T-cell (primary cell): ENCODE measurements around the gene NEURL4. TPM values are rescaled to one million over a fixed set of nuclear protein-coding genes. Genes with fewer than 3 reads are reported as not detected.
"Not testable (repeated sequence)": the region's sequence is repeated elsewhere in the genome, so short reads cannot be mapped to it uniquely, and the experiment has no call there.

ENCODE experiments used
- ATAC-seq, 4 experiments: fragments of 200-7000 bp in 3 of 4; fragments of 150-1000 bp in 1 of 4; cut with Tn5 transposase; replicated peaks in 1 of 4; 1 replicate in 3 of 4; 2 replicates in 1 of 4; pipeline ENCODE4 v1.10.0; 2021; ENCODE audit warnings: moderate library complexity in 3 of 4, mild to moderate bottlenecking in 2 of 4, moderate number of reproducible peaks in 1 of 4
- CTCF ChIA-PET, 2 donors: fragments of 300-600 bp; sonication (Branson Sonifier 250); formaldehyde crosslinking; loops; one replicate each; lab custom pipeline; 2022; ENCODE audit warnings: antibody characterized with exemption in 2 of 2; lab: Charles Lee
- POLR2A ChIA-PET, 2 donors: fragments of 300-600 bp; sonication (Branson Sonifier 250); formaldehyde crosslinking; loops; one replicate each; lab custom pipeline; 2022; ENCODE audit warnings: antibody characterized with exemption in 2 of 2; lab: Charles Lee
- DNase-seq, 35 experiments: peaks; one replicate each; pipeline versions ENCODE4 v3.0.0 to v3.0.0-alpha.2; 2013 to 2023
- H3K27ac ChIP-seq: one replicate; pipeline ENCODE4 v1.5.1; 2013; ENCODE audit warnings: low read length
- H3K27me3 ChIP-seq, 2 experiments: replicated peaks in 1 of 2; 1 replicate in 1 of 2; 2 replicates in 1 of 2; pipeline versions ENCODE4 v1.6.1 to v1.7.0; 2013; ENCODE audit warnings: low read length in 1 of 2, mixed read lengths in 1 of 2; ENCODE audit not compliant: control insufficient read depth in 2 of 2, insufficient read depth in 2 of 2; ENCODE audit errors: extremely low read depth in 1 of 2
- H3K36me3 ChIP-seq, 2 donors: 1 replicate in 1 of 2; 2 replicates in 1 of 2; pipeline versions ENCODE4 v1.6.1 to v1.7.0; 2013; ENCODE audit warnings: low read length in 1 of 2; ENCODE audit not compliant: control insufficient read depth in 2 of 2, insufficient read depth in 1 of 2; ENCODE audit errors: extremely low read depth in 1 of 2
- H3K4me1 ChIP-seq, 2 experiments: 1 replicate in 1 of 2; 2 replicates in 1 of 2; pipeline versions ENCODE4 v1.6.1 to v1.7.0; 2013; ENCODE audit warnings: low read length in 2 of 2, mixed read lengths in 1 of 2; ENCODE audit not compliant: insufficient read depth in 2 of 2, control insufficient read depth in 1 of 2; ENCODE audit errors: extremely low read depth in 1 of 2
- H3K4me3 ChIP-seq, 2 donors: 1 replicate in 1 of 2; 2 replicates in 1 of 2; pipeline versions ENCODE4 v1.5.1 to v1.7.0; 2013; ENCODE audit warnings: mild to moderate bottlenecking in 2 of 2, low read length in 1 of 2, moderate library complexity in 1 of 2; ENCODE audit not compliant: control insufficient read depth in 1 of 2; ENCODE audit errors: extremely low read depth in 1 of 2
- H3K9me3 ChIP-seq: 2 replicates; pipeline ENCODE4 v1.7.0; 2013
- H3K27ac Mint-ChIP-seq, 2 donors: one replicate each; pipeline ENCODE4 v1.8.0; 2020 to 2021; ENCODE audit warnings: mild to moderate bottlenecking in 2 of 2, mixed read lengths in 2 of 2
- H3K27me3 Mint-ChIP-seq, 2 donors: one replicate each; pipeline ENCODE4 v1.8.0; 2021 to 2022; ENCODE audit warnings: mixed read lengths in 2 of 2
- H3K36me3 Mint-ChIP-seq: one replicate; pipeline ENCODE4 v1.8.0; 2021; ENCODE audit warnings: mixed read lengths
- H3K4me1 Mint-ChIP-seq, 3 donors: one replicate each; pipeline ENCODE4 v1.8.0; 2020 to 2022; ENCODE audit warnings: mixed read lengths in 3 of 3, mild to moderate bottlenecking in 1 of 3
- H3K4me3 Mint-ChIP-seq, 3 donors: one replicate each; pipeline ENCODE4 v1.8.0; 2020 to 2022; ENCODE audit warnings: mild to moderate bottlenecking in 3 of 3, mixed read lengths in 3 of 3, moderate library complexity in 3 of 3
- H3K9me3 Mint-ChIP-seq, 3 donors: one replicate each; pipeline ENCODE4 v1.8.0; 2020 to 2022; ENCODE audit warnings: mixed read lengths in 3 of 3
- WGBS: methylation state at CpG from one replicate; pipeline ENCODE4 v1.1.5; 2013; ENCODE audit warnings: missing lambda C conversion rate; ENCODE audit not compliant: insufficient coverage; 5-methylcytosine and 5-hydroxymethylcytosine counted together
- total RNA-seq, 35 experiments: library from RNA in 6 of 35; stranded (reverse) in 6 of 35; fragments of 120-200 nt in 1 of 35; gene quantifications; one replicate each; pipeline versions ENCODE4 v1.2.1 to v1.2.4 and lab custom pipeline; 2013 to 2026

Gene NEURL4
- total RNA-seq, 5 donors from 2014 or later (not counting 1 experiment from before 2014, with no cell fraction given) = 49.5 to 90.2 (median 80.0) TPM

- Histone ChIP-seq H3K27ac (no peak overlapping the region), H3K27me3 (peaks cover 0 to 11% of the 10 kb centered on the region in 2 experiments), H3K9me3 (no peaks in the 10 kb centered on the region), H3K4me1 (no peaks in the 10 kb centered on the region), H3K4me3 (no peak overlapping the region), H3K36me3 (no peaks in the 10 kb centered on the region)
- ATAC-seq = no peak
- Mint-ChIP-seq H3K27ac (no peak overlapping the region), H3K27me3 (peaks cover 0 to 4% of the 10 kb centered on the region in 2 donors), H3K36me3 (no peaks in the 10 kb centered on the region), H3K9me3 (no peaks in the 10 kb centered on the region), H3K4me1 (no peaks in the 10 kb centered on the region), H3K4me3 (no peak overlapping the region)
- no peak for DNase-seq
- ChIA-PET CTCF (interaction anchor here in 1 of 2 donors (0.7 kb wide), 1 partner anchor 14 kb away, joined by 3 read pairs; the partner anchor contains the start of gene TNK1), POLR2A (interaction anchor here in 1 of 2 donors (0.6 kb wide), 1 partner anchor 46 kb away, joined by 4 read pairs; no protein-coding TSS in a partner anchor)
- WGBS = no CpG with 5 or more reads among the region's 8 CpGs
These were observed 37.9 kb upstream of the NEURL4 start for GRCh38 chr17:7367083-7367482.

GRCh38 chr17:7365963-7366362 lies 36.8 kb upstream of the NEURL4 start:
- H3K4me3 Mint-ChIP-seq, ATAC-seq, H3K4me1 Mint-ChIP-seq, H3K9me3 Mint-ChIP-seq, H3K36me3 ChIP-seq, H3K36me3 Mint-ChIP-seq, H3K27ac Mint-ChIP-seq, H3K4me1 ChIP-seq, DNase-seq, POLR2A ChIA-PET, H3K27ac ChIP-seq, H3K9me3 ChIP-seq, H3K4me3 ChIP-seq, H3K27me3 Mint-ChIP-seq: not testable (repeated sequence)
- WGBS = no CpG with 5 or more reads among the region's 7 CpGs
- H3K27me3 ChIP-seq = peaks cover 0 to 18% of the 10 kb centered on the region in 2 experiments
- CTCF ChIA-PET = interaction anchor here in 1 of 2 donors (1.0 kb wide), 1 partner anchor 11 kb away, joined by 5 read pairs; the partner anchor contains the start of gene TMEM95

GRCh38 chr17:7363311-7363710 lies 34.2 kb upstream of the NEURL4 start:
- POLR2A ChIA-PET = no interaction called here
- ATAC-seq (no peak), DNase-seq (no peak)
- 80% methylated on average over 1 of the region's 6 CpGs for WGBS
- Mint-ChIP-seq H3K4me1 (no peaks in the 10 kb centered on the region), H3K36me3 (no peaks in the 10 kb centered on the region), H3K9me3 (no peaks in the 10 kb centered on the region), H3K4me3 (no peak overlapping the region), H3K27me3 (peaks cover 2 to 6% of the 10 kb centered on the region in 2 donors), H3K27ac (no peak overlapping the region)
- CTCF ChIA-PET = interaction anchor here (0.6 kb wide), 2 partner anchors 8 to 45 kb away, joined by 3 to 4 read pairs; no protein-coding TSS in a partner anchor
- peaks cover 0 to 14% of the 10 kb centered on the region in 2 experiments for H3K27me3 ChIP-seq
- no peaks in the 10 kb centered on the region for H3K4me1 ChIP-seq
- no peak overlapping the region for H3K27ac ChIP-seq
- no peaks in the 10 kb centered on the region for H3K9me3 ChIP-seq
- no peak overlapping the region for H3K4me3 ChIP-seq
- no peaks in the 10 kb centered on the region for H3K36me3 ChIP-seq

- Mint-ChIP-seq H3K9me3 (no peaks in the 10 kb centered on the region), H3K36me3 (no peaks in the 10 kb centered on the region), H3K4me3 (no peak overlapping the region), H3K27ac (no peak overlapping the region), H3K27me3 (peaks cover 2 to 6% of the 10 kb centered on the region in 2 donors), H3K4me1 (no peaks in the 10 kb centered on the region)
- Histone ChIP-seq H3K4me1 (no peaks in the 10 kb centered on the region), H3K9me3 (no peaks in the 10 kb centered on the region), H3K36me3 (no peaks in the 10 kb centered on the region), H3K27ac (no peak overlapping the region), H3K27me3 (peaks cover 0 to 16% of the 10 kb centered on the region in 2 experiments), H3K4me3 (no peak overlapping the region)
- DNase-seq (no peak), ATAC-seq (no peak)
- ChIA-PET CTCF (interaction anchor here in 1 of 2 donors (0.7 kb wide), 1 partner anchor 13 kb away, joined by 3 read pairs; no protein-coding TSS in a partner anchor), POLR2A (no interaction called here)
- 59% methylated on average over 3 of the region's 3 CpGs for WGBS
These were observed 32.8 kb upstream of the NEURL4 start for GRCh38 chr17:7361906-7362305.

GRCh38 chr17:7357381-7357780 lies 28.2 kb upstream of the NEURL4 start:
- Mint-ChIP-seq H3K4me1 (peaks cover 7 to 26% (median 22%) of the 10 kb centered on the region in 3 donors), H3K9me3 (no peaks in the 10 kb centered on the region), H3K36me3 (no peaks in the 10 kb centered on the region), H3K4me3 (no peak overlapping the region), H3K27ac (no peak overlapping the region), H3K27me3 (peaks cover 2 to 6% of the 10 kb centered on the region in 2 donors)
- Histone ChIP-seq H3K4me3 (no peak overlapping the region), H3K27me3 (peaks cover 0 to 16% of the 10 kb centered on the region in 2 experiments), H3K4me1 (peaks cover under 1 to 38% of the 10 kb centered on the region in 2 experiments), H3K36me3 (no peaks in the 10 kb centered on the region), H3K27ac (no peak overlapping the region), H3K9me3 (no peaks in the 10 kb centered on the region)
- POLR2A ChIA-PET = no interaction called here
- ATAC-seq (no peak), DNase-seq (no peak)
- CTCF ChIA-PET = interaction anchor here (0.7 kb wide), 3 partner anchors 21 to 330 kb away, joined by 4 to 8 read pairs (median 4); partner anchors contain the start of gene ACAP1 (in 1 of the 2)
- WGBS = 89% methylated on average over 1 of the region's 2 CpGs

GRCh38 chr17:7356756-7357155 lies 27.6 kb upstream of the NEURL4 start:
- CTCF ChIA-PET = interaction anchor here in 1 of 2 donors (0.6 to 1.9 kb wide), 4 partner anchors 27 to 204 kb away, joined by 3 to 9 read pairs (median 6); partner anchors contain the start of gene TMEM102
- Histone ChIP-seq H3K36me3 (no peaks in the 10 kb centered on the region), H3K4me3 (no peak overlapping the region), H3K27ac (no peak overlapping the region), H3K27me3 (peaks cover 0 to 11% of the 10 kb centered on the region in 2 experiments), H3K9me3 (no peaks in the 10 kb centered on the region), H3K4me1 (peaks cover 2 to 42% of the 10 kb centered on the region in 2 experiments)
- POLR2A ChIA-PET = no interaction called here
- no peaks in the 10 kb centered on the region for H3K9me3 Mint-ChIP-seq
- DNase-seq (no peak), ATAC-seq (no peak)
- WGBS = 81% methylated on average over 5 of the region's 8 CpGs
- no peak overlapping the region for H3K27ac Mint-ChIP-seq
- no peaks in the 10 kb centered on the region for H3K36me3 Mint-ChIP-seq
- H3K4me1 Mint-ChIP-seq = peaks cover 9 to 28% (median 24%) of the 10 kb centered on the region in 3 donors
- peaks cover 2 to 3% of the 10 kb centered on the region in 2 donors for H3K27me3 Mint-ChIP-seq
- H3K4me3 Mint-ChIP-seq = no peak overlapping the region
